ENCODE data around the gene PFKFB4.
"Not testable (repeated sequence)": the region's sequence is repeated elsewhere in the genome, so short reads cannot be mapped to it uniquely, and the experiment has no call there.

Gene PFKFB4

GRCh38 chr3:48493203-48493501, 63.5 kb downstream of the PFKFB4 start:
- ChIA-PET CTCF (no interaction called here), POLR2A (ENCODE audit: low non-redundant PET) (no interaction called here)
- DNase-seq (ENCODE audit: low spot score), result no peak
- no peak for TF ChIP-seq CTCF (conservative IDR thresholded peaks at IDR 0.05; ENCODE audit: low read depth)
- peak overlapping the region; percentile 97 for H3K27ac ChIP-seq

GRCh38 chr3:48492461-48493202, 64.0 kb downstream of the PFKFB4 start:
- TF ChIP-seq CTCF (conservative IDR thresholded peaks at IDR 0.05; ENCODE audit: low read depth), result no peak
- peak overlapping the region; percentile 97 for H3K27ac ChIP-seq
- ChIA-PET CTCF (no interaction called here), POLR2A (ENCODE audit: low non-redundant PET) (no interaction called here)
- DNase-seq (ENCODE audit: low spot score), result no peak

- POLR2A ChIA-PET (ENCODE audit: low non-redundant PET), result no interaction called here
- CTCF ChIA-PET, result no interaction called here
- TF ChIP-seq CTCF (conservative IDR thresholded peaks at IDR 0.05; ENCODE audit: low read depth), result no peak
These were observed 69.7 kb downstream of the PFKFB4 start for GRCh38 chr3:48486952-48487351.

GRCh38 chr3:48482822-48483221, 73.8 kb downstream of the PFKFB4 start:
- POLR2A ChIA-PET (ENCODE audit: low non-redundant PET); DNase-seq (ENCODE audit: low spot score); CTCF ChIA-PET: not testable (repeated sequence)
- H3K27ac ChIP-seq, result peak overlapping the region; percentile 27

More at GRCh38 chr3:48486952-48487351, 69.7 kb downstream of the PFKFB4 start:
- no peak overlapping the region for H3K27ac ChIP-seq
- DNase-seq (ENCODE audit: low spot score), result no peak

- POLR2A ChIA-PET (ENCODE audit: low non-redundant PET), result not testable (repeated sequence)
These were observed 75.7 kb downstream of the PFKFB4 start for GRCh38 chr3:48480891-48481290.

GRCh38 chr3:48478626-48479555, 77.7 kb downstream of the PFKFB4 start:
- no peak for TF ChIP-seq CTCF (conservative IDR thresholded peaks at IDR 0.05; ENCODE audit: low read depth)
- ChIA-PET POLR2A (ENCODE audit: low non-redundant PET) (no interaction called here), CTCF (no interaction called here)
- DNase-seq (ENCODE audit: low spot score), result no peak
- H3K27ac ChIP-seq, result peak overlapping the region; percentile 50

More at GRCh38 chr3:48480891-48481290, 75.7 kb downstream of the PFKFB4 start:
- H3K27ac ChIP-seq, result peak overlapping the region; percentile 27
- DNase-seq (ENCODE audit: low spot score); CTCF ChIA-PET: not testable (repeated sequence)

GRCh38 chr3:48477959-48478520, 78.6 kb downstream of the PFKFB4 start:
- no peak for TF ChIP-seq CTCF (conservative IDR thresholded peaks at IDR 0.05; ENCODE audit: low read depth)
- no peak for DNase-seq (ENCODE audit: low spot score)
- H3K27ac ChIP-seq, result peak overlapping the region; percentile 50
- ChIA-PET CTCF (no interaction called here), POLR2A (ENCODE audit: low non-redundant PET) (no interaction called here)

Measured in RWPE1 (cell line).